H1 (cell line): ENCODE data around the gene DCAF16.

Source experiments
- CEBPB ChIP-seq: IDR thresholded peaks from 2 replicates; pipeline ENCODE4 v1.6.1; 2012; ENCODE audit warnings: low read depth, low read length
- CHD2 ChIP-seq: IDR thresholded peaks from 2 replicates; pipeline ENCODE4 v1.6.1; 2012; ENCODE audit warnings: low read length, improper control_type of control experiment
- GTF2F1 ChIP-seq: IDR thresholded peaks from 2 replicates; pipeline ENCODE4 v1.6.1; 2012; ENCODE audit warnings: low read depth, low read length, improper control_type of control experiment, borderline replicate concordance
- POLR2A ChIP-seq, 2 experiments: IDR thresholded peaks; 1 replicate in 1 of 2; 2 replicates in 1 of 2; pipeline ENCODE4 v1.6.1; 2011; ENCODE audit warnings: low read depth in 2 of 2, low read length in 2 of 2, mild to moderate bottlenecking in 2 of 2; ENCODE audit errors: control extremely low read depth in 1 of 2
- TF ChIP-seq, protein P1 (sequence below), 3 experiments: IDR thresholded peaks; 1 replicate in 2 of 3; 2 replicates in 1 of 3; pipeline versions ENCODE4 v1.5.1 to v1.6.1; 2011; ENCODE audit warnings: low read length in 3 of 3, mild to moderate bottlenecking in 3 of 3, inconsistent platforms in 2 of 3, low read depth in 1 of 3, moderate library complexity in 1 of 3; ENCODE audit not compliant: insufficient read depth in 1 of 3; ENCODE audit errors: control extremely low read depth in 1 of 3

DNA sequence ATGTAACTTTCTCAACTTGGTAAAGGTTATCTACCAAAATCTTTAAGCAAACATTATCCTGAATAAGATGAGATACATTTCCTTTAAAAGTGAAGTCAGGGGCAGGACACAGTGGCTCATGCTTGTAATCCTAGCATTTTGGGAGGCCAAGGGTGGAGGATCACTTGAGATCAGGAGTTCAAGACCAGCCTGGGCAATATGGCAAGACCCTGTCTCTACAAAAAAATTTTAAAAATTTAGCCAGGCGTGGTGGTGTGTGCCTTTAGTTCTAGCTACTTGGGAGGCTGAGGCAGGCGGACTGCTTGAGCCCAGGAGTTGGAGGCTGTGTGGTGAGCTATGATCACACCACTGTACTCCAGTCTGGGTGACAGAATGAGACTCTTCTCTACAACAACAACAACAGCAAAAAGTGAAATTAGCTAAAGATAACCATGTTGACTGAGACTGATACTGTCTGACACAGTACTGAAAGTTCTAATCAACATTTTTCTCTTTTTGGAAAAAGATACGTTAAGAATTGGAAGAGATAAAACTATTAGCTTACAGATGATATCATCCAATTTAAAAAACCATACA, 4.9 kb downstream of the DCAF16 start:
- TF ChIP-seq, protein P1, sequence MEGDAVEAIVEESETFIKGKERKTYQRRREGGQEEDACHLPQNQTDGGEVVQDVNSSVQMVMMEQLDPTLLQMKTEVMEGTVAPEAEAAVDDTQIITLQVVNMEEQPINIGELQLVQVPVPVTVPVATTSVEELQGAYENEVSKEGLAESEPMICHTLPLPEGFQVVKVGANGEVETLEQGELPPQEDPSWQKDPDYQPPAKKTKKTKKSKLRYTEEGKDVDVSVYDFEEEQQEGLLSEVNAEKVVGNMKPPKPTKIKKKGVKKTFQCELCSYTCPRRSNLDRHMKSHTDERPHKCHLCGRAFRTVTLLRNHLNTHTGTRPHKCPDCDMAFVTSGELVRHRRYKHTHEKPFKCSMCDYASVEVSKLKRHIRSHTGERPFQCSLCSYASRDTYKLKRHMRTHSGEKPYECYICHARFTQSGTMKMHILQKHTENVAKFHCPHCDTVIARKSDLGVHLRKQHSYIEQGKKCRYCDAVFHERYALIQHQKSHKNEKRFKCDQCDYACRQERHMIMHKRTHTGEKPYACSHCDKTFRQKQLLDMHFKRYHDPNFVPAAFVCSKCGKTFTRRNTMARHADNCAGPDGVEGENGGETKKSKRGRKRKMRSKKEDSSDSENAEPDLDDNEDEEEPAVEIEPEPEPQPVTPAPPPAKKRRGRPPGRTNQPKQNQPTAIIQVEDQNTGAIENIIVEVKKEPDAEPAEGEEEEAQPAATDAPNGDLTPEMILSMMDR (IDR thresholded peaks at IDR 0.05; ENCODE audit: control extremely low read depth in 1 of 3, insufficient read depth in 1 of 3, low read depth in 1 of 3, low read length in 3 of 3) = no peak
- no peak for TF ChIP-seq POLR2A (IDR thresholded peaks at IDR 0.05; ENCODE audit: control extremely low read depth in 1 of 2, low read depth in 2 of 2, low read length in 2 of 2)
- no peak for TF ChIP-seq CHD2
- no peak for TF ChIP-seq CEBPB
- no peak for TF ChIP-seq GTF2F1
